HUES64 (cell line): Measurements from ENCODE around the gene TIMM10B.
A peak's percentile ranks its signal among the peaks of the same experiment; 100 is the strongest.

Source experiments
- H3K27ac ChIP-seq: 2 replicates; pipeline ENCODE4 v1.7.0; 2013; ENCODE audit warnings: low read depth, low read length, inconsistent platforms
- H3K27me3 ChIP-seq: 2 replicates; pipeline ENCODE4 v1.6.1; 2013; ENCODE audit warnings: mild to moderate bottlenecking, low read length; ENCODE audit not compliant: insufficient read depth
- H3K36me3 ChIP-seq: 2 replicates; pipeline ENCODE4 v1.6.1; 2013; ENCODE audit warnings: mild to moderate bottlenecking, low read length; ENCODE audit not compliant: insufficient read depth
- H3K4me1 ChIP-seq: 2 replicates; pipeline ENCODE4 v1.6.1; 2013; ENCODE audit warnings: mild to moderate bottlenecking, low read length, moderate library complexity; ENCODE audit not compliant: insufficient read depth
- H3K4me3 ChIP-seq: 2 replicates; pipeline ENCODE4 v1.5.1; 2013; ENCODE audit warnings: mild to moderate bottlenecking, low read length, moderate library complexity
- H3K9ac ChIP-seq: 2 replicates; pipeline ENCODE4 v1.6.1; 2013; ENCODE audit warnings: mild to moderate bottlenecking, low read depth, low read length
- H3K9me3 ChIP-seq: 2 replicates; pipeline ENCODE4 v1.6.1; 2013; ENCODE audit warnings: low read depth, low read length; ENCODE audit not compliant: insufficient read depth
- WGBS: fragments of 150-250, 120-280 bp; methylation state at CpG from one replicate; pipeline ENCODE4 v1.1.7; 2013; ENCODE audit warnings: missing lambda C conversion rate; 5-methylcytosine and 5-hydroxymethylcytosine counted together

TIMM10B gene

DNA sequence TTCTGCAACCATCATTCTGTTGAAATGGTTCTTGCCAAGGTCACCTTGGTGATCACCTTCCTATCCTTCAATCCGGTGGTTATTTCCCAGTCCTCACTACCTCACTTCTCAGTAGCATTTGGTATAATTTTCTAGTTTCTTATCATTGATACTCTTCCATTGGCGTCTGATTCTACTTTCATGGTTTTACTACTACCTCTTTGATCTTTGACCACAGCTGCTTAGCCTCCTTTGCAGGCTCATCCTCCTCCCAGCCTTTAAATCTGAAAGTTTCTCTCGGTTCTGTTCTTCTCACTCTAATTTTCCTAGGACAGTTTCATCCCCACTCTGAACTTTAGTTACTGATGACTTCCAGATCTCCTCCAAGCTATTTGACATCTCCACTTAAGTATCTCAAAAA, 5.0 kb downstream of the TIMM10B start:
- 95% methylated on average over 3 of the region's 3 CpGs for WGBS
- H3K4me1 ChIP-seq, result peaks cover 4% of the 10 kb centered on the region; the same call in 1 of the 2 replicates
- peaks cover 67% of the 10 kb centered on the region for H3K36me3 ChIP-seq
- no peak overlapping the region for H3K27ac ChIP-seq
- H3K27me3 ChIP-seq, result no peaks in the 10 kb centered on the region
- H3K9ac ChIP-seq, result no peak overlapping the region
- H3K9me3 ChIP-seq, result no peaks in the 10 kb centered on the region
- H3K4me3 ChIP-seq, result no peak overlapping the region

DNA sequence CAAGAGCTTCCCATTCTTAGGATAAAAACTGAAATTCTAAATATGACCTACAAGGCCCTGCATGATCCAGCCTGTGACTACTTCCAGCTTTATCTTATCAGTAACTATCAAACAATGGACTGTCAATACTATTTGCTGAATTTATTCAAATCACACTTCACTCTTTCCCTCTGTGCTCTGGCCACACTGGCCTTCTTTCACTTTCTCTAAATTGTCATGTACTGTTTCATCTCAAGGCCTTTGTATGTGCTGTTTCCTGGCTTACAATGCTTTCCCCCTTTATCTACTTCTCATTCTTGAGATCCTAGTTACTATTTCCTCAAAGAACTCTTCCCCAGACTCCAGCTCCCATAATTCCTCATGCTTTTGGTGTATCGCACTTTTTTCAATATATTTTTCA, 5.6 kb downstream of the TIMM10B start:
- no peak overlapping the region for H3K4me3 ChIP-seq
- H3K27ac ChIP-seq, result no peak overlapping the region
- H3K27me3 ChIP-seq, result no peaks in the 10 kb centered on the region
- peaks cover 4% of the 10 kb centered on the region; the same call in 1 of the 2 replicates for H3K4me1 ChIP-seq
- H3K9me3 ChIP-seq, result no peaks in the 10 kb centered on the region
- H3K36me3 ChIP-seq, result peaks cover 71% of the 10 kb centered on the region
- H3K9ac ChIP-seq, result no peak overlapping the region
- 100% methylated on average over 1 of the region's 1 CpG for WGBS

DNA sequence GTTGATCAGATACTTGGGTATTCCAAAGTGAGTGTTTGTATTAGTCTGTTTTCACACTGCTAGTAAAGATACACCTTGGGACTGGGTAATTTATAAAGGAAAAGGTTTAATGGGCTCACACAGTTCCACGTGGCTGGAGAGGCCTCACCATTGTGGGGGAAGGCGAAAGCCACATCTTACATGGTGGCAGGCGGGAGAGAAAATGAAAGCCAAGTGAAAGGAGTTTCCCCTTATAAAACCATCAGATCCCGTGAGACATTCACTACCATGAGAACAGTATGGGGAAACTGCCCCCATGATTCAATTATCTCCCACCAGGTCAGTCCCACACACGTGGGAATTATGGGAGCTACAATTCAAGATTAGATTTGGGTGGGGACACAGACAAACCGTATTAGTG, 7.0 kb downstream of the TIMM10B start:
- no peak overlapping the region for H3K9ac ChIP-seq
- no peaks in the 10 kb centered on the region for H3K27me3 ChIP-seq
- no peaks in the 10 kb centered on the region for H3K9me3 ChIP-seq
- WGBS, result 86% methylated on average over 6 of the region's 6 CpGs
- H3K27ac ChIP-seq, result no peak overlapping the region
- no peak overlapping the region for H3K4me3 ChIP-seq
- H3K36me3 ChIP-seq, result peaks cover 68% of the 10 kb centered on the region
- H3K4me1 ChIP-seq, result no peaks in the 10 kb centered on the region

DNA sequence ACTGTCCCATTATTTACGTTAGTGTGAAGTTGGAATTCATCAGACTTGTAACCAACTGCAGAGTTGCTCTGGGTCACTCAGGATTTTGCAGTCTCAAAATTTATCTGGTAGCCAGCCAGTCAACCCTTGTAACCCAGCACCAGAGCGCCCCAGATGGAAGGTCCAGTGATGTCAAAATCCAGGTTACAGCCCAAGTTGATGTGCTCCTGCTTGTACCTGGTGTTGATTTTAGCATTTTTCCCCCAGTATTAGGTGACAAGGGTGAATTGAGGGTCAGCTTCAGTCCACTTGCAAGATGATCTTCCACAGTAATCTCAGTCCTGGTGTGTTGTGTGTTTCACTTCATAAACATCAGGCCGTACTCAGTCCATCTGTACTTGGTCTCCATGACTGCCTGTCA, 7.5 kb downstream of the TIMM10B start:
- H3K36me3 ChIP-seq, result peaks cover 63% of the 10 kb centered on the region
- H3K27me3 ChIP-seq, result no peaks in the 10 kb centered on the region
- H3K4me1 ChIP-seq, result no peaks in the 10 kb centered on the region
- no peak overlapping the region for H3K9ac ChIP-seq
- no peak overlapping the region for H3K4me3 ChIP-seq
- H3K27ac ChIP-seq, result no peak overlapping the region
- WGBS, result 94% methylated on average over 3 of the region's 3 CpGs
- no peaks in the 10 kb centered on the region for H3K9me3 ChIP-seq

- Histone ChIP-seq H3K4me3 (no peak overlapping the region), H3K27me3 (no peaks in the 10 kb centered on the region), H3K36me3 (peaks cover 60% of the 10 kb centered on the region), H3K9me3 (no peaks in the 10 kb centered on the region), H3K9ac (no peak overlapping the region), H3K4me1 (no peaks in the 10 kb centered on the region), H3K27ac (no peak overlapping the region)
- WGBS, result 94% methylated on average over 3 of the region's 4 CpGs
Measured at GRCh38 chr11:6489306-6489705, 8.0 kb downstream of the TIMM10B start.

DNA sequence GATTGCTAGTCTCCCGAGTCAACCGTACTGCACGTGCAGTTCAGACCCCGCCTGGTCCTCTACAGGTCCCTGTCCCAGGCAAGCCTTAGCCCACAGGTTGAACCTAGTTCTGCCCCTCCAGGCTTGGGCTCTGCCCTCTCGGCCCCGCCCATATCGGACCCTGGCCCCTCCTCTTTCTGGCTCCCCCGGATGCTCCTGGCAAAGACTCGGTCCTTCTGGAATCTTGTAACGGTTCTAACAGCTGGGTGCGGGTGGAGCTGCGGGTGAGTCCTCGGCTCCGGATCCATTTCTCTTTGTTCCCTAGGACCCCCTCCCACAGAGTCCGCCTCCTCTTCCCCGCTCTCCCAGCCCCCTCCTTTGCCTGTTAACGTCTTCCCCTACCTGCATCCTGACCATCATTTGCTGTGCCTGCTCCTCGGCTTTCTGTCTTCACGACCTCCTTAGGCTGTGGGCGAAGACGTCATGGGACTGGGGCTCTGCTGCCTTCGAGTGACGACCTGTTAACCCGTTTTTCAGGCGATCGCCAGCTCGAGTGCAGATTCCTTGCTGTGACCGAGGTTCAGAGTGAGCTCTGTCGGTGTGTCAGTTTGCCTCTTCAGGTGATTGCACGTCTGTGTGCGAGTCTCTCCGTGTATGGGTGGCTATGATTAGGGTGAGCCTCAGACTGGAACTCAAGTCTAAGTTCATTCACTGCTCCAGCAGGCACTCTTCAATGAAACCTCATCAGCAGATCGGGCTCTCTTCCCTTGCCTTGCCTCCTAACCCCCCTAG, 16.0 kb downstream of the TIMM10B start, which contains the start of gene DNHD1:
Gene DNHD1, plus strand, starts transcription at position 212 of the 771 bp plus-strand sequence. CDS start 936 bp downstream, outside the sequence.
- WGBS, result 54% methylated on average over 33 of the region's 33 CpGs
- no peaks in the 10 kb centered on the region for H3K27me3 ChIP-seq
- H3K27ac ChIP-seq, result no peak within 1 kb of the TSS
- H3K4me1 ChIP-seq, result peaks cover 3% of the 10 kb centered on the region; the same call in 1 of the 2 replicates
- peak within 1 kb of the TSS; percentile 30 for H3K4me3 ChIP-seq
- peak within 1 kb of the TSS; percentile 23 for H3K9ac ChIP-seq
- no peaks in the 10 kb centered on the region for H3K9me3 ChIP-seq
- peaks cover 26% of the 10 kb centered on the region for H3K36me3 ChIP-seq

DNA sequence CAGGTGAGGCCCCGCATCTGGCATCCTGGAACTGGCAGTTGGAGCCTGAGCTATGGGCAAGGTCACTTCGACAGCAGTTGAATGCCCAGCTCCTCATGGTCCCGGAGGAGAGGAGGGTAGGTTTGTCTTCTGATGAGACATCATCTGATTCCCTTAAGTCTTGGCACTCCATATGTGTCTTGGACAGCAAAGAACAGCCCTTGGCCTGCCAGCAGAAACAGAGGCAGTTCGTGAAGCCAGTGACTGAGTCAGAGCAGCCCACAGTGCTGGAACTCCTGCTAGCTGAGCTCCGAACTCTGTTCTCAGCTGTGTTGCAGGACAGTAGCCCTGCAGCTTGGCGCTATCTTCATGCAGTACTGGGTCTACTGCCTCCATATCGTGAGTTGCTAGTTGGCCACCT, 16.8 kb downstream of the TIMM10B start:
- Histone ChIP-seq H3K9ac (no peak overlapping the region), H3K27ac (no peak overlapping the region), H3K36me3 (peaks cover 27% of the 10 kb centered on the region), H3K4me3 (no peak overlapping the region), H3K4me1 (peaks cover 3% of the 10 kb centered on the region; the same call in 1 of the 2 replicates), H3K27me3 (no peaks in the 10 kb centered on the region), H3K9me3 (no peaks in the 10 kb centered on the region)
- 73% methylated on average over 7 of the region's 7 CpGs for WGBS

DNA sequence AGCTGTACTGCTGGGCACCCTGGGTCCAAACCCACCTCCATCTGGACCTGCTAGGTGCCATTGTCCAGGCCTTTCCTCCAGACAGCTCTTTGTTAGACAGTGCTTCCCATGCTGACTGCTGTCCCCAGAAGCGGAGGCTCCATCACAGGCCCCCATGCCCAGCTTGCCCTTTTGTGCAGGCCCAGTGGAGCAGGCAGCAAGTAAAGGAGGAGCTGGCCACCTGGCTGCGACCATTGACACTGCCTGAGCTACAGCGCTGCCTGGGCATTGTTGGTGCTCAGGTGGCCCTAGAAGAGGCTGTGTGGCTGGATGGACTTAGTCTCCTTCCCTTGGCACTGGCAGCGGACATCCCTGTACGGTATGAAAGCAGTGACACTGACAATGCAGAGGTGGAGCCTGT, 17.2 kb downstream of the TIMM10B start:
- H3K36me3 ChIP-seq, result peaks cover 30% of the 10 kb centered on the region
- no peak overlapping the region for H3K4me3 ChIP-seq
- no peak overlapping the region for H3K9ac ChIP-seq
- peaks cover 3% of the 10 kb centered on the region; the same call in 1 of the 2 replicates for H3K4me1 ChIP-seq
- no peaks in the 10 kb centered on the region for H3K9me3 ChIP-seq
- H3K27ac ChIP-seq, result no peak overlapping the region
- no peaks in the 10 kb centered on the region for H3K27me3 ChIP-seq
- WGBS, result 94% methylated on average over 5 of the region's 5 CpGs

DNA sequence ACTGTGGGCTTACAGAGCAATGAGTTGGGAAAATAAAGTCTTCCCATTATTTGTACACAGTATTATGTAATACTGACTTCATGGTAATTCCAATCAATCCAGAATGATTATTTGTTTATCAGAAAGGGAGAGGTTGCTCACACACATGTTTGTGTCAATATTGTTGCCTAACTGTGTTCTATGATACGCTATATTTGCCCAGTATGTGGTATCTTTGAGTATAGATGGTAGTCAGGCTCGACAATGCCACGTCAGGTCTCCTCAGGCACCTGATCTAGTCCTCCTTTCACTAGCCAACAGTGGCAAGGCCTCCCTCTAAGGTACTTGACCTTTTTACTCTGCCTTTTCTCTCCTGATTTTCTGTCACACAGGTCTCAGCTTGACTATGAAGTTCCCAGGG, 21.1 kb downstream of the TIMM10B start:
- Histone ChIP-seq H3K27ac (no peak overlapping the region), H3K4me1 (peaks cover 2% of the 10 kb centered on the region; the same call in 1 of the 2 replicates), H3K9me3 (no peaks in the 10 kb centered on the region), H3K36me3 (peaks cover 23% of the 10 kb centered on the region), H3K27me3 (no peaks in the 10 kb centered on the region), H3K9ac (no peak overlapping the region), H3K4me3 (no peak overlapping the region)
- WGBS, result 96% methylated on average over 3 of the region's 3 CpGs

GRCh38 chr11:6504166-6504565, 22.9 kb downstream of the TIMM10B start:
- no peak overlapping the region for H3K27ac ChIP-seq
- H3K27me3 ChIP-seq, result no peaks in the 10 kb centered on the region
- H3K36me3 ChIP-seq, result peaks cover 18% of the 10 kb centered on the region
- H3K9ac ChIP-seq, result no peak overlapping the region
- no peaks in the 10 kb centered on the region; the same call in 1 of the 2 replicates for H3K4me1 ChIP-seq
- 84% methylated on average over 3 of the region's 3 CpGs for WGBS
- no peak overlapping the region for H3K4me3 ChIP-seq
- no peaks in the 10 kb centered on the region for H3K9me3 ChIP-seq

GRCh38 chr11:6505577-6506240, 24.4 kb downstream of the TIMM10B start:
- Histone ChIP-seq H3K36me3 (peaks cover 23% of the 10 kb centered on the region), H3K27ac (no peak overlapping the region), H3K27me3 (no peaks in the 10 kb centered on the region), H3K9ac (no peak overlapping the region), H3K9me3 (no peaks in the 10 kb centered on the region), H3K4me3 (no peak overlapping the region), H3K4me1 (no peaks in the 10 kb centered on the region; the same call in 1 of the 2 replicates)
- WGBS, result 84% methylated on average over 2 of the region's 2 CpGs
